Heart left ventricle (tissue), 16 donors: ENCODE measurements around the gene TRIP4. TPM values are rescaled to one million over a fixed set of nuclear protein-coding genes. Genes with fewer than 3 reads are reported as not detected.

Source experiments
- ATAC-seq, 4 donors: fragments of 200-7000 bp; cut with Tn5 transposase; one replicate each; pipeline ENCODE4 v1.9.1; 2020 to 2022; ENCODE audit warnings: moderate library complexity in 4 of 4, mild to moderate bottlenecking in 3 of 4, moderate number of reproducible peaks in 1 of 4
- DNase-seq, 5 donors: peaks; one replicate each; pipeline ENCODE4 v3.0.0-alpha.2; 2020
- H3K27ac ChIP-seq, 12 donors: fragments of 200-600 bp; sonication (generic) in 4 of 12; one replicate each; pipeline versions ENCODE4 v1.5.0 to v1.8.0; 2016 to 2022; ENCODE audit warnings: mild to moderate bottlenecking in 2 of 12
- H3K27me3 ChIP-seq, 9 donors: fragments of 200-600 bp; sonication (generic) in 2 of 9; one replicate each; pipeline versions ENCODE4 v1.5.1 to v1.8.0; 2016 to 2022; ENCODE audit warnings: mild to moderate bottlenecking in 3 of 9
- H3K36me3 ChIP-seq, 9 donors: fragments of 200-600 bp; sonication (generic) in 2 of 9; one replicate each; pipeline versions ENCODE4 v1.5.0 to v1.8.0; 2018 to 2022; ENCODE audit warnings: mild to moderate bottlenecking in 2 of 9
- H3K4me1 ChIP-seq, 12 donors: fragments of 200-600 bp; sonication (generic) in 4 of 12; one replicate each; pipeline versions ENCODE4 v1.5.0 to v1.8.0; 2016 to 2022; ENCODE audit warnings: mild to moderate bottlenecking in 3 of 12
- H3K4me3 ChIP-seq, 12 donors: fragments of 200-600 bp; sonication (generic) in 4 of 12; one replicate each; pipeline versions ENCODE4 v1.5.0 to v1.8.0; 2017 to 2022; ENCODE audit warnings: mild to moderate bottlenecking in 9 of 12, moderate library complexity in 4 of 12
- H3K9me3 ChIP-seq, 12 donors: fragments of 200-600 bp; sonication (generic) in 4 of 12; one replicate each; pipeline versions ENCODE4 v1.5.0 to v1.8.0; 2016 to 2022; ENCODE audit warnings: mild to moderate bottlenecking in 1 of 12
- POLR2A ChIP-seq, 2 donors: fragments of 450-650 bp; IDR thresholded peaks; one replicate each; pipeline ENCODE4 v1.6.1; 2017; ENCODE audit warnings: antibody characterized with exemption in 2 of 2, mild to moderate bottlenecking in 2 of 2, moderate library complexity in 2 of 2
- WGBS, 4 donors: extraction: QIAGEN DNeasy Blood & Tissue Kit in 2 of 4; methylation state at CpG; one replicate each; pipeline versions ENCODE4 v1.1.5 to v1.1.7; 2013 to 2018; 5-methylcytosine and 5-hydroxymethylcytosine counted together
- intact Hi-C, 10 donors: fragments of 100-400 bp; cut with DNase I; formaldehyde crosslinking; loops; one replicate each; pipeline versions ENCODE4 v1.11.1 to v1.14.2; 2022
- polyA plus RNA-seq, 2 donors: library from polyadenylated mRNA; stranded (reverse); fragments of 200-250 nt; gene quantifications; one replicate each; pipeline ENCODE4 v1.2.3, GENCODE V29; 2013
- total RNA-seq, 9 donors: library from RNA; depleted of rRNA in 2 of 9; stranded (reverse); fragments of >200 nt in 2 of 9; fragmentation: NEBNext Ultra II Directional in 3 of 9; extraction: Animal tissue kit (Norgen Biotek cat#: 25700) in 3 of 9; gene quantifications; one replicate each; pipeline versions ENCODE4 v1.1.0 to v1.2.4, GENCODE V29; 2016 to 2023
- TF ChIP-seq, protein P1 (sequence below), 12 donors: fragments of 200-600 bp; sonication (generic) in 4 of 12; IDR thresholded peaks; one replicate each; pipeline versions ENCODE4 v1.5.0 to v1.8.0; 2018 to 2022; ENCODE audit warnings: antibody characterized with exemption in 12 of 12, mild to moderate bottlenecking in 5 of 12
- donor health status: ischemic (EF 13 %, LVEDD 7.1; RV severe dilation, severe dysfunction).
- donor health status: healthy with polysubstance abuse.
- donor health status: DM: no; HTN: yes; CAD: no.
- donor health status: DM: no; HTN: no; CAD: no.
- donor health status: ischemic (EF 25% LVEDD 6.9; RV normal size, moderate dysfunction).
- donor health status: ischemic (EF 25% LVEDD 5.7; RV mildly dilated, moderate dysfunction).
- donor health status: healthy.
- donor health status: DM: yes; HTN: yes; CAD: no.
- donor health status: ischemic (EF 35%, LVEDD 5.7; RV mildly dilated, moderate dysfunction).
- donor health status: nonischemic (EF 11% LVEDD 7.7; RV severe dilation, severe dysfunction).
- donor health status: DM: yes; HTN: yes; CAD: no.
- donor health status: PGD.
- donor health status: ischemic (EF 29% LVEDD 5.4; RV normal size, mild dysfunction).
- donor health status: nonischemic (EF 23%, LVEDD 6.1; RV moderate dilation, normal function).

TRIP4 gene
- total and polyA plus RNA-seq, 11 donors: 5.9 to 22.7 (median 15.1) TPM

DNA sequence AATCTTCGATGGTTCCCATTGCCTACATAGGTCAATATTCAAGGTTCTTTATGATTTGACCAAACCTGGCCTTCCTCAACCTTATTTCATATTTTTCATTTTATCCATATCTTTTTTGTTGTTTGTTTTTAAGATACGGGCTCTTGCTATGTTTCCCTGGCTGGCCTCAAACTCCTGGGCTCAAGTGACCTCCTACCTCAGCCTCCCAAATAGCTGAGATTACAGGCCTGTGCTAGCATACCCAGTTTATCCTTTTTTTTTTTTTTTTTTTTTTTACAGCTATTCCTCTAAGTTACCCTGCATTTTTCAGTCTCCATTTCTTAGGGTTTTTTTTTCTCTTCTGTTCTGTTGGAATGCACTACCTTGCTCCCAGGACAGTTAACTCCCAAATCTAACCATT lies 87.2 kb downstream of the TRIP4 start:
- DNase-seq: no peak
- Histone ChIP-seq H3K27me3 (no peaks in the 10 kb centered on the region), H3K4me1 (peaks cover 0 to 18% (median 0%) of the 10 kb centered on the region in 12 donors), H3K36me3 (peaks cover 0 to 13% (median 0%) of the 10 kb centered on the region in 9 donors), H3K27ac (no peak overlapping the region), H3K4me3 (no peak overlapping the region), H3K9me3 (no peaks in the 10 kb centered on the region)
- intact Hi-C loops: no loop called here
- TF ChIP-seq, protein P1, sequence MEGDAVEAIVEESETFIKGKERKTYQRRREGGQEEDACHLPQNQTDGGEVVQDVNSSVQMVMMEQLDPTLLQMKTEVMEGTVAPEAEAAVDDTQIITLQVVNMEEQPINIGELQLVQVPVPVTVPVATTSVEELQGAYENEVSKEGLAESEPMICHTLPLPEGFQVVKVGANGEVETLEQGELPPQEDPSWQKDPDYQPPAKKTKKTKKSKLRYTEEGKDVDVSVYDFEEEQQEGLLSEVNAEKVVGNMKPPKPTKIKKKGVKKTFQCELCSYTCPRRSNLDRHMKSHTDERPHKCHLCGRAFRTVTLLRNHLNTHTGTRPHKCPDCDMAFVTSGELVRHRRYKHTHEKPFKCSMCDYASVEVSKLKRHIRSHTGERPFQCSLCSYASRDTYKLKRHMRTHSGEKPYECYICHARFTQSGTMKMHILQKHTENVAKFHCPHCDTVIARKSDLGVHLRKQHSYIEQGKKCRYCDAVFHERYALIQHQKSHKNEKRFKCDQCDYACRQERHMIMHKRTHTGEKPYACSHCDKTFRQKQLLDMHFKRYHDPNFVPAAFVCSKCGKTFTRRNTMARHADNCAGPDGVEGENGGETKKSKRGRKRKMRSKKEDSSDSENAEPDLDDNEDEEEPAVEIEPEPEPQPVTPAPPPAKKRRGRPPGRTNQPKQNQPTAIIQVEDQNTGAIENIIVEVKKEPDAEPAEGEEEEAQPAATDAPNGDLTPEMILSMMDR (IDR thresholded peaks at IDR 0.05): no peak
- TF ChIP-seq POLR2A (IDR thresholded peaks at IDR 0.05): no peak
- no peak for ATAC-seq
- WGBS, 4 donors: 97 to 98% (median 98%) methylated on average over 2 of the region's 2 CpGs

DNA sequence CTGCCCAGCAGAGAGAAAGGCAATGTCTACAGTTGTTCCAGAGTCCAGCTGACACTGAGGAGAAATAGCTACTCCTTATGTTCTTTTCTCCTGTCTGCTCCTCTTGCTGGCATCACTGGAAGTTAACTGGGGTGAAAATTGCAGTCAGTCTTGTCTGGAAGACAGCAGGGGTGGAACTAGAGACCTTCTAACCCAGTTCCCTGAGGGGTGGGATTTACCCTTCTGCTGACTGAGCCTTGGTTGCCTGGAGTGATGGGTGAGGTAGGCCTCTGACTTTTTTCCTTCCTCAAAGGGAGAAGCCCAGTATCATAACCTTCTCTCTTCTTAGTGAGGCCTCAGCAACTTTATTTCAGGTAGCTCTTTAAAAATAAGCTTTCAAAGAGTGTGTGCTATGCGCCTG lies 88.9 kb downstream of the TRIP4 start:
- Histone ChIP-seq H3K36me3 (peaks cover 0 to 4% (median 0%) of the 10 kb centered on the region in 9 donors), H3K27me3 (no peaks in the 10 kb centered on the region), H3K27ac (no peak overlapping the region), H3K9me3 (no peaks in the 10 kb centered on the region), H3K4me3 (no peak overlapping the region), H3K4me1 (peaks cover 0 to 27% (median 0%) of the 10 kb centered on the region in 12 donors)
- 88 to 97% (median 95%) methylated on average over 1 of the region's 1 CpG for WGBS, 4 donors
- no peak for DNase-seq
- ATAC-seq: no peak
- intact Hi-C loops: no loop called here
- TF ChIP-seq, protein P1 (IDR thresholded peaks at IDR 0.05): no peak
- no peak for TF ChIP-seq POLR2A (IDR thresholded peaks at IDR 0.05)

DNA sequence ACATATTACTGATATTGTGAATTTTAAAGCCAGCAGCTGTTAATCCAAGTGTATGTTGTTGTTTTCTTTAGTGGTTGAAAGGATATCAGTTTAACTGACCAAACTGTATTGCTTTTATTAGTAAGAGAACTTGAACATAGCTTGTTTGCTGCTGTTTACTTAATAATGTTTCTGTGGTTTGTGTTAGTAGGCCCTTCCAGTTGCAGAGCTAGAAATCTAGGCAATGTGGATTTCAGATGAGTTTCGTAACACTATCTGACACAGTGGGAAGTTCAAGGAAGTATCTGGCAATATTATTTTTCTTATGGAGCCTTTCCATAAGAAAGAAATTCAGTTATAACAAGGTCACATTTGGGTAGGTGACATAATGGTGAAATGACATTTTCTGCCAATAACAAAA lies 91.2 kb downstream of the TRIP4 start:
- Histone ChIP-seq H3K4me3 (no peak overlapping the region), H3K27ac (peak overlapping the region in 1 of 12 donors; percentile 24), H3K4me1 (peaks cover 0 to 27% (median 0%) of the 10 kb centered on the region in 12 donors), H3K36me3 (peaks cover 0 to 7% (median 0%) of the 10 kb centered on the region in 9 donors), H3K27me3 (no peaks in the 10 kb centered on the region), H3K9me3 (no peaks in the 10 kb centered on the region)
- DNase-seq: no peak
- 3 to 48% (median 41%) methylated on average over 1 of the region's 1 CpG for WGBS, 4 donors
- intact Hi-C loops: no loop called here
- ATAC-seq: no peak
- no peak for TF ChIP-seq POLR2A (IDR thresholded peaks at IDR 0.05)
- TF ChIP-seq, protein P1 (IDR thresholded peaks at IDR 0.05): no peak

DNA sequence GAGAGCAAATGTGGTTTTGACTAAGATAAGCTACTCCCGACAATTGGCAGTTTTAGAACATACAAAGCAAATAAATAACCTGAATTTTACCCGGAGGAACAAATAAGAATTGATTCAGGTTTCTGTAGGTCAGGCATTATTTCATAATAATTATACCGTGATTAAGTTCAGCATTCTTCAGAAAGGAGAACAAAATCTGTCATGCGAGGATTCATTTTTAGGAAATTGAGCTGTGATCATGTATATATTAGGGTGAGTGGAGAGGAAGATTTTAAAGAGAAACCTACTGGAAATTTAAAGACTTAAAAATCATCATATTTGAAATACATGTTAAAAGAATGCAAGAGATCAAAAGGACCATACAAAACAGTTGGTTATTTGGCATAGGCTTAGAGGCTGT lies 93.3 kb downstream of the TRIP4 start:
- no peaks in the 10 kb centered on the region for H3K27me3 ChIP-seq
- H3K27ac ChIP-seq: no peak overlapping the region
- TF ChIP-seq, protein P1 (IDR thresholded peaks at IDR 0.05): no peak
- TF ChIP-seq POLR2A (IDR thresholded peaks at IDR 0.05): no peak
- no peak for DNase-seq
- H3K4me1 ChIP-seq: peaks cover 0 to 26% (median 0%) of the 10 kb centered on the region in 12 donors
- intact Hi-C loops: loop anchor here in 1 of 10 donors (1.0 kb wide), 1 partner anchor 20 kb away; no protein-coding TSS in a partner anchor
- peaks cover 0 to 5% (median 0%) of the 10 kb centered on the region in 9 donors for H3K36me3 ChIP-seq
- no peak for ATAC-seq
- H3K4me3 ChIP-seq: no peak overlapping the region
- WGBS, 4 donors: 84 to 90% (median 86%) methylated on average over 4 of the region's 4 CpGs
- H3K9me3 ChIP-seq: no peaks in the 10 kb centered on the region
